ENCODE measurements around the gene CD300LG. TPM values are rescaled to one million over a fixed set of nuclear protein-coding genes. Genes with fewer than 3 reads are reported as not detected.

CD300LG gene
- polyA plus RNA-seq, 1 experiment = not detected

- Histone ChIP-seq H3K9me3 (ENCODE audit: control insufficient read depth, insufficient read depth, low read length) (no peaks in the 10 kb centered on the region; the same call in 1 of the 2 replicates), H3K27ac (ENCODE audit: low read depth, low read length) (no peak overlapping the region), H3K4me3 (ENCODE audit: low read depth, low read length) (no peak overlapping the region), H3K27me3 (ENCODE audit: control insufficient read depth, insufficient read depth, low read length) (peaks cover 33% of the 10 kb centered on the region)
- TF ChIP-seq CTCF (IDR thresholded peaks at IDR 0.05; ENCODE audit: low read depth, low read length) = no peak
- ChIA-PET POLR2A (no interaction called here), CTCF (interaction anchor here (0.7 to 2.1 kb wide), 3 partner anchors 8 to 56 kb away, joined by 3 to 5 read pairs (median 3); no protein-coding TSS in a partner anchor)
- DNase-seq (ENCODE audit: low read depth, low spot score) = no peak
Measured at GRCh38 chr17:43901861-43902589, 55.0 kb downstream of the CD300LG start.

GRCh38 chr17:43905400-43905984, 58.5 kb downstream of the CD300LG start:
- no peak for DNase-seq (ENCODE audit: low read depth, low spot score)
- ChIA-PET POLR2A (no interaction called here), CTCF (no interaction called here)
- Histone ChIP-seq H3K27ac (ENCODE audit: low read depth, low read length) (no peak overlapping the region), H3K4me3 (ENCODE audit: low read depth, low read length) (no peak overlapping the region), H3K27me3 (ENCODE audit: control insufficient read depth, insufficient read depth, low read length) (peaks cover 37% of the 10 kb centered on the region), H3K9me3 (ENCODE audit: control insufficient read depth, insufficient read depth, low read length) (no peaks in the 10 kb centered on the region; the same call in 1 of the 2 replicates)
- no peak for TF ChIP-seq CTCF (IDR thresholded peaks at IDR 0.05; ENCODE audit: low read depth, low read length)

GRCh38 chr17:43905985-43906852, 59.2 kb downstream of the CD300LG start:
- ChIA-PET POLR2A (no interaction called here), CTCF (interaction anchor here (1.6 kb wide), 1 partner anchor 38 kb away, joined by 4 read pairs; no protein-coding TSS in a partner anchor)
- Histone ChIP-seq H3K27me3 (ENCODE audit: control insufficient read depth, insufficient read depth, low read length) (peaks cover 37% of the 10 kb centered on the region), H3K4me3 (ENCODE audit: low read depth, low read length) (peak overlapping the region; percentile 68), H3K9me3 (ENCODE audit: control insufficient read depth, insufficient read depth, low read length) (no peaks in the 10 kb centered on the region; the same call in 1 of the 2 replicates), H3K27ac (ENCODE audit: low read depth, low read length) (no peak overlapping the region)
- no peak for DNase-seq (ENCODE audit: low read depth, low spot score)
- no peak for TF ChIP-seq CTCF (IDR thresholded peaks at IDR 0.05; ENCODE audit: low read depth, low read length)

- POLR2A ChIA-PET = no interaction called here
- DNase-seq (ENCODE audit: low read depth, low spot score) = no peak
- H3K27me3 ChIP-seq (ENCODE audit: control insufficient read depth, insufficient read depth, low read length) = peaks cover 38% of the 10 kb centered on the region
Measured at GRCh38 chr17:43906951-43907424, 60.0 kb downstream of the CD300LG start.

More at GRCh38 chr17:43906951-43907424, 60.0 kb downstream of the CD300LG start:
- H3K9me3 ChIP-seq (ENCODE audit: control insufficient read depth, insufficient read depth, low read length) = no peaks in the 10 kb centered on the region; the same call in 1 of the 2 replicates
- no peak overlapping the region for H3K27ac ChIP-seq (ENCODE audit: low read depth, low read length)
- CTCF ChIA-PET = interaction anchor here (0.6 to 1.6 kb wide), 3 partner anchors 21 to 134 kb away, joined by 3 to 4 read pairs (median 3); no protein-coding TSS in a partner anchor
- H3K4me3 ChIP-seq (ENCODE audit: low read depth, low read length) = peak overlapping the region; percentile 68
- no peak for TF ChIP-seq CTCF (IDR thresholded peaks at IDR 0.05; ENCODE audit: low read depth, low read length)

All from AG04450 (cell line).